ENCODE measurements around the gene DACT3.

DNA sequence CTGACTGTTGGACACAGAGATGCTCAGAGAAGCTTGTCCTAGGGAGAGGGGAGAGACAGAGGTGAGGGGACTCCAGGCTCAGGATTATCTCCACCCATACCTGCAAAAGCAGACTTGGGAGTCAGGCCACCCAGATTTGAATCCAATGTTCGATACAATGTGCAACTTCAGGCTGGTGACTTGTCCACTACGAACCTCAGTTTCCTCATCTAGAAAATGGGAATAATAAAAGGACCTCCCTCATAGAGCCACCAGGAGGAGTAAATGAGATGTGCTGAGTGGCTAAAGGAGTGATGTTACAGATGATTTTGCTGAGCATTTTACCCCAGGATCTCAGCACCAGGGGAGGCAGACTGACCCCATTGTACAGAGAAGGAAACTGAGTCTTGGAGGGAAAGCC, 31.0 kb upstream of the DACT3 start:
- TF ChIP-seq FOXK2 (IDR thresholded peaks at IDR 0.05) (no peak), L3MBTL2 (conservative IDR thresholded peaks at IDR 0.05) (no peak), BHLHE40 (IDR thresholded peaks at IDR 0.05; ENCODE audit: borderline replicate concordance) (no peak), ZNF384 (IDR thresholded peaks at IDR 0.05) (no peak), CTBP1 (IDR thresholded peaks at IDR 0.05; ENCODE audit: borderline replicate concordance) (no peak), NFRKB (IDR thresholded peaks at IDR 0.05) (no peak), SP1 (IDR thresholded peaks at IDR 0.05) (no peak), HDGF (IDR thresholded peaks at IDR 0.05; ENCODE audit: borderline replicate concordance) (no peak)
- TF ChIP-seq, protein P1, sequence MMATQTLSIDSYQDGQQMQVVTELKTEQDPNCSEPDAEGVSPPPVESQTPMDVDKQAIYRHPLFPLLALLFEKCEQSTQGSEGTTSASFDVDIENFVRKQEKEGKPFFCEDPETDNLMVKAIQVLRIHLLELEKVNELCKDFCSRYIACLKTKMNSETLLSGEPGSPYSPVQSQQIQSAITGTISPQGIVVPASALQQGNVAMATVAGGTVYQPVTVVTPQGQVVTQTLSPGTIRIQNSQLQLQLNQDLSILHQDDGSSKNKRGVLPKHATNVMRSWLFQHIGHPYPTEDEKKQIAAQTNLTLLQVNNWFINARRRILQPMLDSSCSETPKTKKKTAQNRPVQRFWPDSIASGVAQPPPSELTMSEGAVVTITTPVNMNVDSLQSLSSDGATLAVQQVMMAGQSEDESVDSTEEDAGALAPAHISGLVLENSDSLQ (IDR thresholded peaks at IDR 0.05), result no peak

Data from HEK293T (cell line).